NCI-H2107 (cell line): ENCODE results near the gene CDC42SE2.
"Not testable (repeated sequence)": the region's sequence is repeated elsewhere in the genome, so short reads cannot be mapped to it uniquely, and the experiment has no call there.

ENCODE experiments used
- DNase-seq: peaks from one replicate; lab custom pipeline; 2025; lab: John Stamatoyannopoulos, UW

The CDC42SE2 gene

GRCh38 chr5:131392466-131393095, 128.7 kb downstream of the CDC42SE2 start:
- no peak for DNase-seq

GRCh38 chr5:131393498-131393968, 129.7 kb downstream of the CDC42SE2 start:
- no peak for DNase-seq

- DNase-seq: no peak
Observed at GRCh38 chr5:131394128-131394527, 130.3 kb downstream of the CDC42SE2 start.

- no peak for DNase-seq
Observed at GRCh38 chr5:131396015-131396414, 132.2 kb downstream of the CDC42SE2 start.

- DNase-seq: no peak
Observed at GRCh38 chr5:131396630-131397273, 132.9 kb downstream of the CDC42SE2 start.

- not testable (repeated sequence) for DNase-seq
Observed at GRCh38 chr5:131399007-131399406, 135.2 kb downstream of the CDC42SE2 start.

GRCh38 chr5:131400585-131400984, 136.7 kb downstream of the CDC42SE2 start:
- no peak for DNase-seq

- DNase-seq: no peak
Observed at GRCh38 chr5:131405674-131406073, 141.8 kb downstream of the CDC42SE2 start.

GRCh38 chr5:131406076-131406475, 142.2 kb downstream of the CDC42SE2 start:
- no peak for DNase-seq

GRCh38 chr5:131406975-131407638, 143.3 kb downstream of the CDC42SE2 start:
- DNase-seq: no peak

GRCh38 chr5:131413605-131414559, 150.0 kb downstream of the CDC42SE2 start:
- no peak for DNase-seq

GRCh38 chr5:131416729-131417128, 152.9 kb downstream of the CDC42SE2 start:
- DNase-seq: no peak

- peak; percentile 24 for DNase-seq
Observed at GRCh38 chr5:131417240-131417869, 153.5 kb downstream of the CDC42SE2 start.

- DNase-seq: no peak
Observed at GRCh38 chr5:131418846-131419245, 155.0 kb downstream of the CDC42SE2 start.

GRCh38 chr5:131419877-131420276, 156.0 kb downstream of the CDC42SE2 start:
- DNase-seq: no peak

GRCh38 chr5:131423056-131423455, 159.2 kb downstream of the CDC42SE2 start:
- no peak for DNase-seq

- DNase-seq: no peak
Observed at GRCh38 chr5:131426011-131426410, 162.2 kb downstream of the CDC42SE2 start.

GRCh38 chr5:131430794-131431193, 166.9 kb downstream of the CDC42SE2 start:
- no peak for DNase-seq

GRCh38 chr5:131431794-131432193, 167.9 kb downstream of the CDC42SE2 start:
- DNase-seq: no peak

- DNase-seq: no peak
Observed at GRCh38 chr5:131433109-131433508, 169.3 kb downstream of the CDC42SE2 start.

- DNase-seq: no peak
Observed at GRCh38 chr5:131436081-131436480, 172.2 kb downstream of the CDC42SE2 start.

GRCh38 chr5:131441184-131441583, 177.3 kb downstream of the CDC42SE2 start:
- DNase-seq: no peak
